ENCODE data around the gene MZF1. TPM values are rescaled to one million over a fixed set of nuclear protein-coding genes. Genes with fewer than 3 reads are reported as not detected.

Gene MZF1
- total and polyA plus RNA-seq, 9 of the 15 experiments (the other 6 are each of a cell fraction or from before 2014, with no cell fraction given): 0.31 to 29.3 (median 11.5) TPM

GRCh38 chr19:58531034-58531840 is 41.9 kb downstream of the MZF1 start (continued):
- TF ChIP-seq MAX (CRISPR knock-in tag; IDR thresholded peaks at IDR 0.05): no peak
- TF ChIP-seq ZNF253 (CRISPR knock-in tag; conservative IDR thresholded peaks at IDR 0.05): no peak
- TF ChIP-seq RREB1 (CRISPR knock-in tag; IDR thresholded peaks at IDR 0.05): no peak
- no peak for TF ChIP-seq ZNF146 (CRISPR knock-in tag; IDR thresholded peaks at IDR 0.05; ENCODE audit: unreplicated experiment)
- TF ChIP-seq ZNF24 (IDR thresholded peaks at IDR 0.05): no peak
- TF ChIP-seq POLR2AphosphoS2 (IDR thresholded peaks at IDR 0.05; ENCODE audit: low read length): no peak
- no peak for TF ChIP-seq HBP1 (CRISPR knock-in tag; IDR thresholded peaks at IDR 0.05)

Data from K562 (cell line).